K562 (cell line): Measurements from ENCODE around the gene SPIRE1. TPM values are rescaled to one million over a fixed set of nuclear protein-coding genes. Genes with fewer than 3 reads are reported as not detected.
A peak's percentile ranks its signal among the peaks of the same experiment; 100 is the strongest.

Experiments used
- ARNT ChIP-seq, 2 experiments: fragments of 450-650 bp; IDR thresholded peaks; 2 replicates each; pipeline ENCODE4 v1.6.1; 2016; ENCODE audit warnings: mild to moderate bottlenecking in 1 of 2
- BRF2 ChIP-seq: IDR thresholded peaks from 3 replicates; pipeline ENCODE4 v1.6.1; 2011; ENCODE audit warnings: borderline replicate concordance, mild to moderate bottlenecking; ENCODE audit not compliant: insufficient read length, insufficient read depth
- CBFA2T3 ChIP-seq: fragments of 450-650 bp; IDR thresholded peaks from 2 replicates; pipeline ENCODE4 v1.6.1; 2017
- CEBPZ ChIP-seq: fragments of 150-350 bp; IDR thresholded peaks from 2 replicates; pipeline ENCODE4 v1.6.1; 2014; ENCODE audit warnings: low read depth, mild to moderate bottlenecking, low read length, borderline replicate concordance
- FOXJ3 ChIP-seq: sonication (generic); formaldehyde crosslinking; IDR thresholded peaks from 2 replicates; pipeline ENCODE4 v1.4.0; 2020; ENCODE audit warnings: mild to moderate bottlenecking, missing genetic modification reagents
- FOXM1 ChIP-seq, 2 experiments: fragments of 450-650 bp in 1 of 2; sonication (generic) in 1 of 2; formaldehyde crosslinking in 1 of 2; IDR thresholded peaks; 2 replicates each; pipeline versions ENCODE4 v1.6.1 to v1.9.0; 2017 to 2022; ENCODE audit warnings: low read depth in 2 of 2, mild to moderate bottlenecking in 2 of 2, missing genetic modification reagents in 1 of 2, moderate library complexity in 1 of 2
- HDAC2 ChIP-seq: fragments of 450-650 bp; IDR thresholded peaks from 2 replicates; pipeline ENCODE4 v1.6.1; 2016; ENCODE audit warnings: mild to moderate bottlenecking
- MEIS2 ChIP-seq: fragments of 450-650 bp; IDR thresholded peaks from 2 replicates; pipeline ENCODE4 v1.6.1; 2014; ENCODE audit warnings: mild to moderate bottlenecking; ENCODE audit not compliant: partially characterized antibody
- MXI1 ChIP-seq: IDR thresholded peaks from 2 replicates; pipeline ENCODE4 v1.6.1; 2011; ENCODE audit warnings: low read depth, mild to moderate bottlenecking, improper control_type of control experiment, low read length
- NCOA4 ChIP-seq: fragments of 450-650 bp; IDR thresholded peaks from 2 replicates; pipeline ENCODE4 v1.6.1; 2018; ENCODE audit warnings: mild to moderate bottlenecking; ENCODE audit not compliant: partially characterized antibody
- NFE2 ChIP-seq: IDR thresholded peaks from 2 replicates; pipeline ENCODE4 v1.6.1; 2014; ENCODE audit warnings: antibody characterized with exemption, low read depth
- RBM25 ChIP-seq: fragments of 200-400 bp; formaldehyde crosslinking; IDR thresholded peaks from 2 replicates; pipeline ENCODE4 v1.6.1; 2018; ENCODE audit warnings: low read length, low read depth, moderate library complexity; ENCODE audit not compliant: severe bottlenecking
- SMARCA4 ChIP-seq: fragments of 450-650 bp; IDR thresholded peaks from 2 replicates; pipeline ENCODE4 v1.6.1; 2016
- STAT5A ChIP-seq: IDR thresholded peaks from 2 replicates; pipeline ENCODE4 v1.6.1; 2012; ENCODE audit warnings: low read length, inconsistent platforms, borderline replicate concordance
- TAL1 ChIP-seq: fragments of 450-650 bp; IDR thresholded peaks from 2 replicates; pipeline ENCODE4 v1.6.1; 2016; ENCODE audit warnings: mild to moderate bottlenecking
- THRAP3 ChIP-seq: fragments of 450-650 bp; IDR thresholded peaks from 2 replicates; pipeline ENCODE4 v1.6.1; 2016; ENCODE audit warnings: mild to moderate bottlenecking, inconsistent platforms, borderline replicate concordance
- XRCC3 ChIP-seq: fragments of 450-650 bp; IDR thresholded peaks from 2 replicates; pipeline ENCODE4 v1.6.1; 2017; ENCODE audit warnings: mild to moderate bottlenecking, moderate library complexity
- XRCC4 ChIP-seq: IDR thresholded peaks from one replicate; pipeline ENCODE4 v1.6.1; 2011; ENCODE audit not compliant: insufficient read depth, insufficient read length; ENCODE audit errors: extremely low read depth
- ZBTB17 ChIP-seq: fragments of 450-650 bp; formaldehyde crosslinking; IDR thresholded peaks from 2 replicates; pipeline ENCODE4 v1.4.0; 2020; ENCODE audit warnings: mild to moderate bottlenecking
- ZFP30 ChIP-seq: fragments of 250-450 bp; sonication (Bioruptor Pico); IDR thresholded peaks from 2 replicates; pipeline ENCODE4 v1.8.0; 2022; ENCODE audit warnings: moderate library complexity, mild to moderate bottlenecking, inconsistent platforms, borderline replicate concordance
- ZNF143 ChIP-seq: sonication (generic); formaldehyde crosslinking; IDR thresholded peaks from 2 replicates; pipeline ENCODE4 v1.9.0; 2022; ENCODE audit warnings: mild to moderate bottlenecking, missing genetic modification reagents
- ZNF316 ChIP-seq: fragments of 450-650 bp; IDR thresholded peaks from 2 replicates; pipeline ENCODE4 v1.6.1; 2016
- polyA plus RNA-seq, 8 experiments: library from polyadenylated mRNA; depleted of rRNA in 4 of 8; stranded (reverse) in 5 of 8; unstranded in 3 of 8; fragments of >200 nt; fragmentation: Nextera tagmentation in 2 of 8; fragmentation: Illumina TruSeq in 1 of 8; extraction: Ambion mirVana in 2 of 8; extraction: Trizol in 1 of 8; gene quantifications; 2 replicates each; pipeline versions ENCODE4 v1.2.1 to v1.2.3, GENCODE V29; 2011 to 2014; ENCODE audit warnings: inconsistent platforms in 1 of 8, missing spikeins in 1 of 8
- total RNA-seq, 7 experiments: library from RNA; depleted of rRNA in 6 of 7; stranded (reverse); fragments of >200 nt in 6 of 7; fragmentation: Illumina TruSeq in 2 of 7; extraction: Trizol in 2 of 7; gene quantifications; 2 replicates each; pipeline versions ENCODE4 v1.2.1 to v1.2.3, GENCODE V29; 2011 to 2021; ENCODE audit warnings: low replicate concordance in 1 of 7
- TF ChIP-seq, protein P1 (sequence below): fragments of 250-450 bp; sonication (Bioruptor Pico); IDR thresholded peaks from 2 replicates; pipeline ENCODE4 v1.5.0; 2020; ENCODE audit warnings: mild to moderate bottlenecking
- TF ChIP-seq, protein P2 (sequence below): fragments of 450-650 bp; IDR thresholded peaks from 2 replicates; pipeline ENCODE4 v1.6.1; 2016

Gene SPIRE1
- total and polyA plus RNA-seq, 9 of the 15 experiments (the other 6 are each of a cell fraction or from before 2014, with no cell fraction given): 2.9 to 14.0 (median 10.2) TPM

- TF ChIP-seq, protein P1, sequence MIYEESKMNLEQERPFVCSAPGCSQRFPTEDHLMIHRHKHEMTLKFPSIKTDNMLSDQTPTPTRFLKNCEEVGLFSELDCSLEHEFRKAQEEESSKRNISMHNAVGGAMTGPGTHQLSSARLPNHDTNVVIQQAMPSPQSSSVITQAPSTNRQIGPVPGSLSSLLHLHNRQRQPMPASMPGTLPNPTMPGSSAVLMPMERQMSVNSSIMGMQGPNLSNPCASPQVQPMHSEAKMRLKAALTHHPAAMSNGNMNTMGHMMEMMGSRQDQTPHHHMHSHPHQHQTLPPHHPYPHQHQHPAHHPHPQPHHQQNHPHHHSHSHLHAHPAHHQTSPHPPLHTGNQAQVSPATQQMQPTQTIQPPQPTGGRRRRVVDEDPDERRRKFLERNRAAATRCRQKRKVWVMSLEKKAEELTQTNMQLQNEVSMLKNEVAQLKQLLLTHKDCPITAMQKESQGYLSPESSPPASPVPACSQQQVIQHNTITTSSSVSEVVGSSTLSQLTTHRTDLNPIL (CRISPR knock-in tag): no peak
- no peak for TF ChIP-seq ZBTB17 (CRISPR knock-in tag)
- TF ChIP-seq CBFA2T3: peak; percentile 88
- TF ChIP-seq MEIS2: peak; percentile 64
- TF ChIP-seq STAT5A: peak; percentile 81
- TF ChIP-seq MXI1: no peak
- peak; percentile 71 for TF ChIP-seq SMARCA4
- TF ChIP-seq ARNT (IDR thresholded peaks at IDR 0.05): 0 out of 4 replicates have a peak, but pooled peaks of 1 of the 2 experiments have one; percentile 16
- TF ChIP-seq TAL1: peak; percentile 78
- peak; percentile 79 for TF ChIP-seq HDAC2
- TF ChIP-seq RBM25: no peak
- TF ChIP-seq, protein P2, sequence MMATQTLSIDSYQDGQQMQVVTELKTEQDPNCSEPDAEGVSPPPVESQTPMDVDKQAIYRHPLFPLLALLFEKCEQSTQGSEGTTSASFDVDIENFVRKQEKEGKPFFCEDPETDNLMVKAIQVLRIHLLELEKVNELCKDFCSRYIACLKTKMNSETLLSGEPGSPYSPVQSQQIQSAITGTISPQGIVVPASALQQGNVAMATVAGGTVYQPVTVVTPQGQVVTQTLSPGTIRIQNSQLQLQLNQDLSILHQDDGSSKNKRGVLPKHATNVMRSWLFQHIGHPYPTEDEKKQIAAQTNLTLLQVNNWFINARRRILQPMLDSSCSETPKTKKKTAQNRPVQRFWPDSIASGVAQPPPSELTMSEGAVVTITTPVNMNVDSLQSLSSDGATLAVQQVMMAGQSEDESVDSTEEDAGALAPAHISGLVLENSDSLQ: no peak
- peak; percentile 43; the same call in 1 of the 2 replicates for TF ChIP-seq NFE2
- TF ChIP-seq THRAP3: no peak
- no peak for TF ChIP-seq BRF2
- no peak for TF ChIP-seq ZNF143
- no peak for TF ChIP-seq ZFP30 (CRISPR knock-in tag)
- no peak for TF ChIP-seq XRCC3
- TF ChIP-seq CEBPZ: no peak
- peak; percentile 27; the same call in 1 of the 2 replicates for TF ChIP-seq FOXM1 (IDR thresholded peaks at IDR 0.05; ENCODE audit: low read depth)
- no peak for TF ChIP-seq FOXM1 (CRISPR knock-in tag; IDR thresholded peaks at IDR 0.05; ENCODE audit: low read depth)
- TF ChIP-seq ZNF316: peak; percentile 32; the same call in 1 of the 2 replicates
- no peak for TF ChIP-seq FOXJ3
- no peak for TF ChIP-seq XRCC4
- no peak for TF ChIP-seq NCOA4
Measured at GRCh38 chr18:12468445-12468844, 189.5 kb downstream of the SPIRE1 start (continued).
